Measurements from ENCODE around the gene CD96. TPM values are rescaled to one million over a fixed set of nuclear protein-coding genes. Genes with fewer than 3 reads are reported as not detected.

CD96 gene
- total RNA-seq, 1 donor from 2014 or later, result not detected

GRCh38 chr3:111592143-111592542 lies 50.1 kb downstream of the CD96 start:
- Mint-ChIP-seq H3K4me1 (ENCODE audit: unreplicated experiment) (peaks cover 58% of the 10 kb centered on the region), H3K27me3 (ENCODE audit: unreplicated experiment) (no peaks in the 10 kb centered on the region), H3K27ac (ENCODE audit: unreplicated experiment) (no peak overlapping the region), H3K36me3 (ENCODE audit: unreplicated experiment) (no peaks in the 10 kb centered on the region), H3K4me3 (ENCODE audit: unreplicated experiment) (no peak overlapping the region), H3K9me3 (ENCODE audit: unreplicated experiment) (no peaks in the 10 kb centered on the region)
- no peak for TF ChIP-seq CTCF (IDR thresholded peaks at IDR 0.05)
- DNase-seq (ENCODE audit: extremely low spot score, unreplicated experiment), result no peak

- no peaks in the 10 kb centered on the region for H3K27me3 Mint-ChIP-seq (ENCODE audit: unreplicated experiment)
- no peak overlapping the region for H3K27ac Mint-ChIP-seq (ENCODE audit: unreplicated experiment)
- DNase-seq (ENCODE audit: extremely low spot score, unreplicated experiment), result no peak
- no peak for TF ChIP-seq CTCF (IDR thresholded peaks at IDR 0.05)
- H3K4me1 Mint-ChIP-seq (ENCODE audit: unreplicated experiment), result peaks cover 65% of the 10 kb centered on the region
- no peaks in the 10 kb centered on the region for H3K36me3 Mint-ChIP-seq (ENCODE audit: unreplicated experiment)
- H3K4me3 Mint-ChIP-seq (ENCODE audit: unreplicated experiment), result no peak overlapping the region
- no peaks in the 10 kb centered on the region for H3K9me3 Mint-ChIP-seq (ENCODE audit: unreplicated experiment)
These were observed 50.9 kb downstream of the CD96 start for GRCh38 chr3:111592936-111593335.

GRCh38 chr3:111593666-111594065 lies 51.7 kb downstream of the CD96 start:
- H3K27ac Mint-ChIP-seq (ENCODE audit: unreplicated experiment), result peak overlapping the region; percentile 66
- no peak overlapping the region for H3K4me3 Mint-ChIP-seq (ENCODE audit: unreplicated experiment)
- no peak for DNase-seq (ENCODE audit: extremely low spot score, unreplicated experiment)
- no peaks in the 10 kb centered on the region for H3K9me3 Mint-ChIP-seq (ENCODE audit: unreplicated experiment)
- no peaks in the 10 kb centered on the region for H3K36me3 Mint-ChIP-seq (ENCODE audit: unreplicated experiment)
- no peaks in the 10 kb centered on the region for H3K27me3 Mint-ChIP-seq (ENCODE audit: unreplicated experiment)
- TF ChIP-seq CTCF (IDR thresholded peaks at IDR 0.05), result no peak
- peaks cover 67% of the 10 kb centered on the region for H3K4me1 Mint-ChIP-seq (ENCODE audit: unreplicated experiment)

- Mint-ChIP-seq H3K4me1 (ENCODE audit: unreplicated experiment) (peaks cover 65% of the 10 kb centered on the region), H3K4me3 (ENCODE audit: unreplicated experiment) (no peak overlapping the region), H3K9me3 (ENCODE audit: unreplicated experiment) (no peaks in the 10 kb centered on the region), H3K27ac (ENCODE audit: unreplicated experiment) (peak overlapping the region; percentile 66), H3K27me3 (ENCODE audit: unreplicated experiment) (no peaks in the 10 kb centered on the region), H3K36me3 (ENCODE audit: unreplicated experiment) (no peaks in the 10 kb centered on the region)
- no peak for TF ChIP-seq CTCF (IDR thresholded peaks at IDR 0.05)
- DNase-seq (ENCODE audit: extremely low spot score, unreplicated experiment), result no peak
These were observed 52.2 kb downstream of the CD96 start for GRCh38 chr3:111594205-111594604.

- Mint-ChIP-seq H3K4me3 (ENCODE audit: unreplicated experiment) (no peak overlapping the region), H3K27me3 (ENCODE audit: unreplicated experiment) (no peaks in the 10 kb centered on the region), H3K9me3 (ENCODE audit: unreplicated experiment) (no peaks in the 10 kb centered on the region), H3K4me1 (ENCODE audit: unreplicated experiment) (peaks cover 60% of the 10 kb centered on the region), H3K36me3 (ENCODE audit: unreplicated experiment) (no peaks in the 10 kb centered on the region), H3K27ac (ENCODE audit: unreplicated experiment) (no peak overlapping the region)
- TF ChIP-seq CTCF (IDR thresholded peaks at IDR 0.05), result no peak
- no peak for DNase-seq (ENCODE audit: extremely low spot score, unreplicated experiment)
These were observed 52.8 kb downstream of the CD96 start for GRCh38 chr3:111594781-111595180.
